HCT116 (cell line): Measurements from ENCODE around the gene PLXNB3.

Source experiments
- CTCF ChIP-seq, 3 experiments: fragments of 200-600 bp in 1 of 3; sonication (generic) in 1 of 3; IDR thresholded peaks in 2 of 3; conservative IDR thresholded peaks in 1 of 3; 2 replicates each; pipeline ENCODE4 v1.5.1; 2012 to 2017; ENCODE audit warnings: low read depth in 2 of 3, low read length in 2 of 3, antibody characterized with exemption in 1 of 3, borderline replicate concordance in 1 of 3, control low read depth in 1 of 3, mild to moderate bottlenecking in 1 of 3, mixed read lengths in 1 of 3, mixed run types in 1 of 3, moderate library complexity in 1 of 3; ENCODE audit not compliant: insufficient read depth in 1 of 3
- EZH2 ChIP-seq: fragments of 200-600 bp; sonication (generic); IDR thresholded peaks from 2 replicates; pipeline ENCODE4 v1.6.1; 2017; ENCODE audit warnings: antibody characterized with exemption, mixed run types
- JUND ChIP-seq: IDR thresholded peaks from 2 replicates; pipeline ENCODE4 v1.6.1; 2012
- RAD21 ChIP-seq: IDR thresholded peaks from 2 replicates; pipeline ENCODE4 v1.6.1; 2012; ENCODE audit warnings: low read depth, mild to moderate bottlenecking
- TF ChIP-seq, protein P1 (sequence below): IDR thresholded peaks from 2 replicates; pipeline ENCODE4 v1.6.1; 2012

DNA sequence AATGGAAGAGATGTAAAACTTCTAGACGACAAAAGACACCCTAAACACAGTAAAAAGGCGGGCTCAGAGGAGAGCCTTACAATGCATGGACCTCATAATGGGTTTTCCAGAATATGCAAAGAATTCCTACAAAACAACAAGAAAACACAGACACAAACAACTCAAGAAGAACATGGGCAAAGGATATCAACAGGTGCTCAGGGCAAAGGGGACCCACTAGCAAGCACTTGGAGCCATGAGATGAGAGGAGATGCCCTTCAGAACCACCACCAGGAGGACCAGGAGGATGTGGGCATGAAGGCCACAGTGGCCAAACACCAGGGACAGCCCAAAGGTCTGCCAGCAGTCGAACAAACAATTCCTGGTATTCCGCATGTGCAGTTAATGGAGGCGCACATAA is 49.1 kb downstream of the PLXNB3 start:
- TF ChIP-seq JUND (no peak), CTCF (IDR thresholded peaks at IDR 0.05 in 2 of 3, conservative IDR thresholded peaks at IDR 0.05 in 1 of 3; ENCODE audit: borderline replicate concordance in 1 of 3, insufficient read depth in 1 of 3, low read depth in 2 of 3, low read length in 2 of 3) (no peak), EZH2 (no peak), RAD21 (no peak)
- TF ChIP-seq, protein P1, sequence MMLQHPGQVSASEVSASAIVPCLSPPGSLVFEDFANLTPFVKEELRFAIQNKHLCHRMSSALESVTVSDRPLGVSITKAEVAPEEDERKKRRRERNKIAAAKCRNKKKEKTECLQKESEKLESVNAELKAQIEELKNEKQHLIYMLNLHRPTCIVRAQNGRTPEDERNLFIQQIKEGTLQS: no peak
